ENCODE data around the gene BHLHA9. TPM values are rescaled to one million over a fixed set of nuclear protein-coding genes. Genes with fewer than 3 reads are reported as not detected.

BHLHA9 gene
- total RNA-seq, 6 experiments from 2014 or later: not detected

GRCh38 chr17:1229900-1230501 is 40.2 kb upstream of the BHLHA9 start:
- Mint-ChIP-seq H3K27me3 (ENCODE audit: insufficient read depth) (peaks cover 43% of the 10 kb centered on the region), H3K4me3 (peak overlapping the region; percentile 42; the same call in 1 of the 2 replicates), H3K36me3 (ENCODE audit: low read depth) (no peaks in the 10 kb centered on the region), H3K4me1 (ENCODE audit: low read depth) (peaks cover 12% of the 10 kb centered on the region; the same call in 1 of the 2 replicates), H3K9me3 (no peaks in the 10 kb centered on the region), H3K27ac (no peak overlapping the region)
- TF ChIP-seq, protein P1, sequence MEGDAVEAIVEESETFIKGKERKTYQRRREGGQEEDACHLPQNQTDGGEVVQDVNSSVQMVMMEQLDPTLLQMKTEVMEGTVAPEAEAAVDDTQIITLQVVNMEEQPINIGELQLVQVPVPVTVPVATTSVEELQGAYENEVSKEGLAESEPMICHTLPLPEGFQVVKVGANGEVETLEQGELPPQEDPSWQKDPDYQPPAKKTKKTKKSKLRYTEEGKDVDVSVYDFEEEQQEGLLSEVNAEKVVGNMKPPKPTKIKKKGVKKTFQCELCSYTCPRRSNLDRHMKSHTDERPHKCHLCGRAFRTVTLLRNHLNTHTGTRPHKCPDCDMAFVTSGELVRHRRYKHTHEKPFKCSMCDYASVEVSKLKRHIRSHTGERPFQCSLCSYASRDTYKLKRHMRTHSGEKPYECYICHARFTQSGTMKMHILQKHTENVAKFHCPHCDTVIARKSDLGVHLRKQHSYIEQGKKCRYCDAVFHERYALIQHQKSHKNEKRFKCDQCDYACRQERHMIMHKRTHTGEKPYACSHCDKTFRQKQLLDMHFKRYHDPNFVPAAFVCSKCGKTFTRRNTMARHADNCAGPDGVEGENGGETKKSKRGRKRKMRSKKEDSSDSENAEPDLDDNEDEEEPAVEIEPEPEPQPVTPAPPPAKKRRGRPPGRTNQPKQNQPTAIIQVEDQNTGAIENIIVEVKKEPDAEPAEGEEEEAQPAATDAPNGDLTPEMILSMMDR (IDR thresholded peaks at IDR 0.05): no peak
- DNase-seq: no peak

GRCh38 chr17:1231456-1231855 is 38.8 kb upstream of the BHLHA9 start:
- no peaks in the 10 kb centered on the region for H3K9me3 Mint-ChIP-seq
- DNase-seq: no peak
- H3K27ac Mint-ChIP-seq: no peak overlapping the region
- TF ChIP-seq, protein P1 (IDR thresholded peaks at IDR 0.05): no peak
- no peaks in the 10 kb centered on the region for H3K36me3 Mint-ChIP-seq (ENCODE audit: low read depth)
- peaks cover 36% of the 10 kb centered on the region for H3K27me3 Mint-ChIP-seq (ENCODE audit: insufficient read depth)
- H3K4me3 Mint-ChIP-seq: no peak overlapping the region
- peaks cover 12% of the 10 kb centered on the region; the same call in 1 of the 2 replicates for H3K4me1 Mint-ChIP-seq (ENCODE audit: low read depth)

DNA sequence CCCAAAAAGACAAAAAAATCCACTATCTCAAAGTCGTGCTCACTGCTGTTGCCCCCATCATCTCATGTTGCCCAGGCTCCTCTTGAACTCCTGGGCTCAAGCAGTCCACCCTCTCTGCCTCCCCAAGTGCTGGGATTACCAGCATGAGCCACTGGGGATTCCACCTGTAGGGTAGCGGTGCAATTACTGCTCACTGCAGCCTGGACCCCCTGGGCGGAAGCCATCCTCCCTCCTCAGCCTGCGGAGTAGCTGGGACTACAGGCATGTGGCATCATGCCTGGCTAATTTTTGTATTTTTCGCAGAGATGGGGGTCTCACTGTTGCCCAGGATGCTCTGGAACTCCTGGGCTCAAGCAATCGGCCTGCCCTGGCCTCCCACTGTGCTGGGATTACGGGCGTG is 37.9 kb upstream of the BHLHA9 start:
- H3K4me3 Mint-ChIP-seq: no peak overlapping the region
- peaks cover 31% of the 10 kb centered on the region for H3K27me3 Mint-ChIP-seq (ENCODE audit: insufficient read depth)
- H3K36me3 Mint-ChIP-seq (ENCODE audit: low read depth): no peaks in the 10 kb centered on the region
- H3K9me3 Mint-ChIP-seq: no peaks in the 10 kb centered on the region
- H3K4me1 Mint-ChIP-seq (ENCODE audit: low read depth): peaks cover 12% of the 10 kb centered on the region; the same call in 1 of the 2 replicates
- TF ChIP-seq, protein P1 (IDR thresholded peaks at IDR 0.05): no peak
- DNase-seq: no peak
- no peak overlapping the region for H3K27ac Mint-ChIP-seq

- H3K4me1 Mint-ChIP-seq (ENCODE audit: low read depth): peaks cover 12% of the 10 kb centered on the region; the same call in 1 of the 2 replicates
Observed at GRCh38 chr17:1232786-1233185, 37.5 kb upstream of the BHLHA9 start.

GRCh38 chr17:1234455-1234854 is 35.8 kb upstream of the BHLHA9 start:
- H3K27ac Mint-ChIP-seq: no peak overlapping the region
- H3K4me3 Mint-ChIP-seq: no peak overlapping the region
- H3K4me1 Mint-ChIP-seq (ENCODE audit: low read depth): peaks cover 6% of the 10 kb centered on the region; the same call in 1 of the 2 replicates
- H3K9me3 Mint-ChIP-seq: peaks cover 8% of the 10 kb centered on the region; the same call in 1 of the 2 replicates
- H3K36me3 Mint-ChIP-seq (ENCODE audit: low read depth): no peaks in the 10 kb centered on the region
- TF ChIP-seq, protein P1 (IDR thresholded peaks at IDR 0.05): no peak
- H3K27me3 Mint-ChIP-seq (ENCODE audit: insufficient read depth): peaks cover 27% of the 10 kb centered on the region
- DNase-seq: no peak

More at GRCh38 chr17:1232786-1233185, 37.5 kb upstream of the BHLHA9 start:
- Mint-ChIP-seq H3K4me3 (no peak overlapping the region), H3K27me3 (ENCODE audit: insufficient read depth) (peaks cover 26% of the 10 kb centered on the region), H3K9me3 (peaks cover 4% of the 10 kb centered on the region; the same call in 1 of the 2 replicates), H3K36me3 (ENCODE audit: low read depth) (no peaks in the 10 kb centered on the region), H3K27ac (no peak overlapping the region)
- TF ChIP-seq, protein P1 (IDR thresholded peaks at IDR 0.05): no peak
- DNase-seq: peak; percentile 31

Measured in HFFc6 (cell line).